HG03039 (cell line): ENCODE measurements around the gene NR6A1.

Experiments
- ATAC-seq: cut with Tn5 transposase; IDR thresholded peaks from one replicate; pipeline ENCODE4 v1.9.1; 2021; ENCODE audit warnings: mild to moderate bottlenecking, moderate library complexity; ENCODE audit not compliant: unreplicated experiment

The NR6A1 gene

GRCh38 chr9:124511426-124511840 is 259.7 kb downstream of the NR6A1 start:
- ATAC-seq, result no peak

- ATAC-seq, result no peak
These were observed 260.3 kb downstream of the NR6A1 start for GRCh38 chr9:124510650-124511425.

DNA sequence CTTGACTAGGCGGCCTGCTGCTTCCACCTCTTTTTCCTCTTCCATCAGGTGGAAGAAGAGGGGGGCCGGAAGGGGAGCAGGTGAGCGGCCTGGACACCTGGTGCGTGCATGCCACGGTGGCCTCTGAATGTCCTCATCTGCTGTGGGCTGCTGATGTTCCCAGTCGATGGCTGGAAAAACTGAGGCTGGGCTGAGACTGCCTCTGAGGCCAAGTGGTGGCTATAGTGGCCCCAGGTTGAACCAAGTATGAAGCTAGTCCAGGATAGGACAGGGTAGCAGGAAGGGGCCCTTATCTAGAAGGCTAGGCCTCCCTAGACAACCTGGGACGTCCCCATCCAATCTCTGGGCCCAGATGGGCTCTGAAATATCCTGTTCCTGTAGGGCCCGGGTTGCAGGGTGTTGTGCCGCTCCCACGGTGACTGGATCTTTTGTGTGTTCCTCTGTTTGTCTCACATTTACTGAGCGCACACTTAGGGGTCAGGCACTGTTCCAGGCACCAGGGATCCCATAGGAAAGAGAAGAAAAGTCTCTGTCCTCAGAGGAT is 263.2 kb downstream of the NR6A1 start:
- no peak for ATAC-seq

DNA sequence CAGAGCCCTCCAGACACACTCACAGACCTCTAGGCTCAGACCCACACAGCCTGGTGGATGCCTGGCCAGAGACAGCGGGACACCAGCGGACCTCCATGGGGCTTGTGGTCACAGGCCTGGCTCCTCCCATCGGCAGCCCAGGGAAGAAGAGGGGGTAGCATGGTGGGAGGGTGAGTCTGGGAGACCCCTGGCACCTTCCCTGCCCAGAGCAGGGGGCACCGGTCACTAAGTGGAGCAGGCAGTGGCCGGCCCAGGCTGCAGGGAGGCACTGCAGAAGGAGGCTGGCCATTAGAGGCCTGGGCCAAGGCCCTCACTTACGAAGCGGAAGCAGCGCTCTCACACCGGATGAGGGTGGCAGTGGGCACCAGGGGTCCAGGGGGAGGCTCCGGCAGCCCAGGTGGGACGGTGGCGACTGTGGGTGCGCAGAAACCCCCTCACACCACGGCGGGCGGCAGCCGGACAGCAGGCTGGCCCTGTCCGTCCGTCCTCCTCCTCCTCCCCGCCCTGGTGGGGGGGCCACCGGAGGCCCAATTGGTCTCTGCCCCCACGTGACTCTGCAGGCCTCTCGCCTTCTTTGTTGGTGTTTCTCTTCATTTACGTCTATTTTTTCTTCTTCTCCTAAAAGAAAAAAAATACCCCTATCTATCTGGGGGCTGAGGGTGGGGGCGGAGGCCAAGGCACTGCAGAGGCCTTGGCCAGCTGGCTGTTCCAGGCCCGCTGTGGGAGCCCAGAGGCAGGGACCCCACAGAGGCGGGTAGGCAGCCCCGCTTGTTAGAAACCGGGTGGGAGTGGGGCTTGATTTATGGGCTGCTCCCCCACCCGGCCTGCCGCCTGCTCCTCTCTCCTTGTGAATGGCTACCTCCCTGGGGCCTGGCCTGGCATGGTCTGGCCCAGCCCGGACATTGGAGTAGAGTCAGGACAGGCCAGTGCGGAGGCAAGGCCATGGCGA is 263.9 kb downstream of the NR6A1 start, which contains the start of gene NR5A1:
Gene NR5A1, minus strand, starts transcription at position 469 of the 949 bp plus-strand sequence. CDS start 4,004 bp downstream, outside the sequence.
- no peak for ATAC-seq

DNA sequence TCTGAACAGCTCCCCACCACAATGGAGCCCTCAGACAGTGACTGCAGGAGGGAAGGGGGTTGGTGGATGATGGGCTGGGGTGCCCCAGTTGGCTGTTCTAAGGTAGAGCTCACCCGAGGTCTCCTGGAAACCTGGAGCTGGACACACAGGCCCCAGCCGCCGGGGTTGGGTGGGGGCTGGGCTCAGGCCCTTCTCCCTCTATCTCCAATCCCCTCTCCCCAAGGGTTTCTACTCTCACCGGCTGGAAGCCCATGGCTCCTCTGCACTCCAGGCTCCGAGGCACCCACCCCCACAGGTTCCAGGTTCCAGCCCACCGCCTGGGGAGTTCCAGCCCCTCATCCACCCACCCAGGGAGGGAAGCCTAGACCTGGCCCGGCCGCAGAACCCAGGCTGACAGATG is 264.7 kb downstream of the NR6A1 start:
- no peak for ATAC-seq

GRCh38 chr9:124505901-124506346 is 265.2 kb downstream of the NR6A1 start:
- ATAC-seq, result no peak

DNA sequence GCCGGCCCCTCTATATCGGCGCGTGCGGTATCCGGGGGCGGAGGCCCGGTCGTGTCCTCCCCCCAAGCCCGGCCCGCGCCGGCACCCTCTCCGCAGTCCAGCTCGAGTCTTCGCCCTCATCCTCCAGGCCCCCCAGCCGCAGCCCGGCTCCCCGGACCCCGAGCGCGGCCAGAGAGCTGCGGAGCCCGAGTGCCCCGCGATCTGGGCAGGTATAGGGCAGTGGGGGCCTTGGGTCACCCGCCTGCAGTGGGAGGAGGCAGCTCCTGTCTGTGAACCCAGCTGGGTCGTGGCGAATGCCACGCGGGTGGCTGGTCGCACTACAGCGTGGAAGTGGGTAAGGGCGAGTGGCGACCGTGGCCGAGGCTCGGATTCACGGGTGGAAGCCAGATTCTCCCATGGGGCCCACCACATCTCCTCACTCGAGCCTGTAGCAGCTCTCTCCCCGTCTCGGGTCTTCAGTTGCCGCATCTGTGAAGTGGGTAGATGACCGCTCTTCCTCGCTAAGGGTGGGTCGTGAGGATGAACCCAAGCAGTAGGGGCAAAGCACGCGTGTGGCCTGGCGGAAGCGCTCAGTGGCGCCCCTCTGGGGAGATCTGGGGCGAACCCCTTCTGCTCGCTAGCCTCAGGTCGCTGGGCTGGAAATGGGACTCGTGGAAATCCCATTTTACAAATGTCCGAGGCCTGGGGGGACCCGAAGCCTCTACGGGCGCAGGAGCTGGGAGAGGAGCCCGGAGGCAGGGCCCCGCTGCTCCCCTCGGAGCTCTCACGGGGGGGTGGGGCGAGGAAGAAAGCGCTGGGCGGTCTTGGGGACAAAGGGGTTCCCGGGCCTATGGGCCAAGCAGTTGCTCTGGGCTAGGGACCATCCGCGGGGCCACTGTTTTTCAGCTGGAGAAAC is 265.9 kb downstream of the NR6A1 start:
- no peak for ATAC-seq

DNA sequence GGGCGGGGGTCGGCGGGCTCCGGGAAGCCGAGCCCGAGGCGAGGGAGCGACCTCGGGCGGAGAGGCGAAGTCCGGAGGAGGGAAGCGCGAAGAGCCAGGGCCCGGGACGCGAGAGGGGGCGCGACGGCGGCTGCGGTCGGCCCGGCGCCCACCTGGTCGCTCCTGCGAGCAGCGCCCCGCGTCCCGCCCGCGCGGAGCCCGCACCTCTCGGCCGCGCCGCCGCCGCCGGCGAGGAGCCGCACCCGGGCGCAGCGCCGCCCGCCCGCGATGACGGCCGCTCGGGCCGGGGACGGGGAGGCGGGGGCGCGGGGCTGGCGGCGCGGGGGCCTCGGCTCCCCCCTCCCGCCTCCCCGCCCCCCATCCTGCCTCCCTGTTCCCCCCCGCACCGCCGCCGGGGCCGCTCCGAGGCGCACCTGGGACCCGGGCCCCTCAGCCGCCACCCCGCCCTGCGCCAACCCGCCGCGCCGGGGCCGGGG is 266.5 kb downstream of the NR6A1 start:
- ATAC-seq, result no peak

GRCh38 chr9:124503713-124504529 is 267.2 kb downstream of the NR6A1 start:
- ATAC-seq, result no peak

GRCh38 chr9:124502711-124503702 is 268.1 kb downstream of the NR6A1 start:
- no peak for ATAC-seq

- no peak for ATAC-seq
These were observed 269.3 kb downstream of the NR6A1 start for GRCh38 chr9:124501771-124502320.

DNA sequence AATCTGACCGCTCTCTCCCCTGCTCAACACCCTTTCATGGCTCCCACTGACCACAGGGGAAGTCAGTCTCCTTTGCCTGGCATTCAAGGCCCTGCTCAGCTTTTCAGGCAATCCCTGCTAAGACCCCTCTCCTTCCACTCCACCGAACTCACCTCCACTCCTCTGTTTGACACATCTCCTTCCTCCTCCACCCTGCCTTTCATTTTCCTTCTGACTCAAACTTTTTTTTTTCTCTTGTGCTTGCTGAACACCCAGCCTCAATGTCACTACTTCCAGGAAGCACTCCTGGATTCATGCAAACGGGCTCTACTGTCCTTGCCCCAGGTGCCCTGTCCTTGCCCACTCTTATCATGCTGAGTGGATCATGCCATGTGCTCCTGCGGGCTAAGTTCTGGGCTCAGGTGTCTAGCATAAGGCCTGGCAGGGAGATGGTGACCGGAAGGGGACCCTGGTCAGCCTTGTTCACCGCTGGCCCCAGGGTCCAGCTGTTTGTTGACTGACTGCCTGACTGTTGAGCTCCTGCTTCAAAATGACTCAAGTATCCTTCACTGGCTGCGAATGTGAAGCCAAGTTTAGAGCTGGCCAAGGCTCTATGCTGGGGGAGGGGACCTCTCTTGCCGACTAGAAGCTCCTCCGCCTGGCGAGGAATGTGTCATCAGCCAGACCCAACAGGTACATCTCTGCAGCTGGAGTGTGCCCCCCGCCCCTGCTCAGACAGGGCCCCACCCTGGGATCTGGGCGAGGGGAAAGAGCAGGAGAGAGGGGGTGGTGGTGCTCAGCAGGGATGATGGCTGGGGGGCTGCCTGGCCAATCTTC is 270.1 kb downstream of the NR6A1 start:
- no peak for ATAC-seq

- ATAC-seq, result no peak
These were observed 270.9 kb downstream of the NR6A1 start for GRCh38 chr9:124500028-124500795.

- no peak for ATAC-seq
These were observed 271.9 kb downstream of the NR6A1 start for GRCh38 chr9:124499216-124499615.

GRCh38 chr9:124498499-124499146 is 272.5 kb downstream of the NR6A1 start:
- ATAC-seq, result no peak

DNA sequence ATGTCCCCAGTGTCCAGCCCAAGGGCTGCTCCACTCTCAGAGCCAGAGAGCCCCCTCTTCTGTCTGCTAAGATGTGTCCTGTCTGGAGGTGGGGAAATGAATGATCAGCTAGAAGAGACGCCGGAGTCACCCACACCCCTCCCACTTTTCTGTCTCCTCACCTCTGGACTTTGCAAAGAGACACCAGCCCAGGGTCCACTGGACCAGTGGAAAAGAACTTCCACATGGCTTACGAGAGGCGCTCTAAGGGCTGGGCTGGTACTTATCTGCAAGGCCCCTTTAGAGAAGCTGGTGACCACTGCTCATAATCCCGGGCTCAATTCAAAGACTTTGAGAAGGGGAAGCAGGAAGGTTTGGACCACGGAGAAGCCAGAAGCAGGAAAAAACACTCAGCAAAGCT is 273.1 kb downstream of the NR6A1 start:
- ATAC-seq, result no peak
